ENCODE data around the gene GARRE1.

DNA sequence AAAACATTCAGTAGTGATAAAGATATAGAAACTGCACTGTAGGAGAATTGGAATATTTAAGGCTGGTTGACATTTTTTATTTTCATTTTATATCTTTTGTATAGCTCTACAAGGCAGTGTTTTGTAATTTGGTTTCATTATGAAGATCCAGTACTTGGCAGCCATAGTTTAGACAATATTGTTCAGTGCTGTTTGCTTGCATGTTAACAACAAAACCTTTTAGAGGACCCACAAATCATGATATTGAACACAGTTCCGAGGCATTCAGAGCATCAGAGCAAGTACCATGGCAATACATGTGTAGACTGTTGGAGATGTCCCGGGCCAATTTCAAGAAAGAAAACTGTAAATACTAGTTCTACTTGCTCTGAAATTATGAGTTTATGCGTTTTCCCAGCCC is 25.6 kb upstream of the GARRE1 start:
- TF ChIP-seq CTCF (IDR thresholded peaks at IDR 0.05) (no peak), SMC3 (IDR thresholded peaks at IDR 0.05) (no peak), BHLHE40 (IDR thresholded peaks at IDR 0.05; ENCODE audit: low read depth, low read length) (no peak), POLR2A (IDR thresholded peaks at IDR 0.05; ENCODE audit: low read length) (no peak), HDAC2 (IDR thresholded peaks at IDR 0.05) (no peak), MAFK (IDR thresholded peaks at IDR 0.05; ENCODE audit: partially characterized antibody) (no peak), ELK1 (IDR thresholded peaks at IDR 0.05; ENCODE audit: low read depth, low read length) (no peak), RFX5 (IDR thresholded peaks at IDR 0.05) (no peak), RCOR1 (IDR thresholded peaks at IDR 0.05; ENCODE audit: low read depth, low read length) (no peak)
- TF ChIP-seq, protein P1, sequence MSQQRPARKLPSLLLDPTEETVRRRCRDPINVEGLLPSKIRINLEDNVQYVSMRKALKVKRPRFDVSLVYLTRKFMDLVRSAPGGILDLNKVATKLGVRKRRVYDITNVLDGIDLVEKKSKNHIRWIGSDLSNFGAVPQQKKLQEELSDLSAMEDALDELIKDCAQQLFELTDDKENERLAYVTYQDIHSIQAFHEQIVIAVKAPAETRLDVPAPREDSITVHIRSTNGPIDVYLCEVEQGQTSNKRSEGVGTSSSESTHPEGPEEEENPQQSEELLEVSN (IDR thresholded peaks at IDR 0.05; ENCODE audit: borderline replicate concordance, low read depth) = no peak

All from A549 (cell line).